GM15510 (cell line): Measurements from ENCODE around the gene NCAPD3.

Experiments used
- POLR2A ChIP-seq: IDR thresholded peaks from 3 replicates; pipeline ENCODE4 v1.6.1; 2011; ENCODE audit warnings: borderline replicate concordance; ENCODE audit not compliant: insufficient read length; ENCODE audit errors: extremely low read depth

NCAPD3 gene

DNA sequence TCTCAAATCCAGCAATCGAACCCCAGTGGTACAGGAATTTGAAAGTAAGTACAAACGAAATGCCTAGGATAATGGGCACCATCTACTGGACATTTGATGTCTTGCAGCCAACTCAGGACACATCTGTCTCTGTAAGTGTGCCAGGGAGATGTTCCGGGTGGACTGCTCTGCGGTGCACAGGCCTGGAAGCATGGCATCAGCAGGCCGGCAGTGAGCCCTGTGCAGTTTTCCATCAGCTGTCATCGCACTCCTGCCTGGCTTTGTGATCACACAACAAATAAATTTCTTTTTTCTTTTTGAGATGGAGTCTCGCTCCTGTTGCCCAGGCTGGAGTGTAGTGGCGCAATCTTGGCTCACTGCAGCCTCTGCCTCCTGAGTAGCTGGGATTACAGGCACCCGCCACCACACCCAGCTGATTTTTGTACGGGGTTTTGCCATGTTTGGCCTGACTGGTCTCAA is 83.9 kb downstream of the NCAPD3 start:
- no peak for TF ChIP-seq POLR2A

GRCh38 chr11:134139303-134139872 is 84.4 kb downstream of the NCAPD3 start:
- TF ChIP-seq POLR2A = no peak

GRCh38 chr11:134138376-134138775 is 85.4 kb downstream of the NCAPD3 start:
- TF ChIP-seq POLR2A = no peak

DNA sequence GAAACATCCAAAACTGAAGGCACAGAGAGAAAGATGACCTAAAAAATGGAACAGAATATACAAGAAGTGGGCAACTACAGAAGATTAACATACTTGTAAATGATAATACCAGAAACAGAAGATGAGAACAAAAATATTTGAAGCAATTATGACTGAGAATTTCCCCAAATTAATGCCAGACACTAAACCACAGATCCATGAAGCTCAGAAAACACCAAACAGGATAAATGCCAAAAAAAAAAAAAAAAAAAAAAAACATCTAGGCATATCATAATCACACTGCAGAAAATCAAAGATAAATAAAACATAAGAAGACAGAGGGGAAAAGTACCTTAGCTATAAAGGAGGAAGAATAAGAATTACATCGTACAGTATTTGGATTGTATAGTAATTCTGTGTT is 89.6 kb downstream of the NCAPD3 start:
- no peak for TF ChIP-seq POLR2A

- no peak for TF ChIP-seq POLR2A
Measured at GRCh38 chr11:134132808-134133207, 91.0 kb downstream of the NCAPD3 start.

- TF ChIP-seq POLR2A = no peak
Measured at GRCh38 chr11:134131628-134132244, 92.0 kb downstream of the NCAPD3 start.

DNA sequence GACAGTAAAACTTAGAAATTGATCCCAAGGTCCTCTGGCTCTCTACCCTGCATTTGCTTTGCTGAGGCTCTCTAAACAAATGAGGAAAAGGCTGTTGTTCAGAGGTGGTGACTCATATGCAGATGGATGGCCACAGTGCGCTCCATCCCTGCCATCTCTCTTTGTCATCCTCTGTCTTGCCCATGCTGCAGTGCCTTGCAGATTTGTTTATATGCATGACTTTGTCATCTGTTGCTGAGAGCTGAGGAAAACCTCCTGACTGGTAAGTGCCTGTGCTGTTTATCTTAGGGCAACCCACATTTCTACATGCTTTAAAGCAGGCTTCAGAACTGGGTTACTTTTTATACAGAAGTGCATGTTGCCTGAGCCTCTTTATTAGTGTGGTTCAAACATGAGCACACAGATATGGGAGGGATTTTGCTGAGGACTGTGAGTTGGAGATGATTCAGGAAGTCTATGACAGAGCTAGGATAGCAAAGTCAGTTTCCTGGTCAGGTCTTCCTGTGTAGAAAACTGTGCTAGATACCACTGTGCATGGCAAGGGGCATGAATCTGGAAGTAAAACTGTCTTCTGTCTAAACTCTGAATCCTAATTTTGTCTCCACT is 97.4 kb downstream of the NCAPD3 start:
- no peak for TF ChIP-seq POLR2A

- no peak for TF ChIP-seq POLR2A
Measured at GRCh38 chr11:134125507-134125906, 98.3 kb downstream of the NCAPD3 start.

DNA sequence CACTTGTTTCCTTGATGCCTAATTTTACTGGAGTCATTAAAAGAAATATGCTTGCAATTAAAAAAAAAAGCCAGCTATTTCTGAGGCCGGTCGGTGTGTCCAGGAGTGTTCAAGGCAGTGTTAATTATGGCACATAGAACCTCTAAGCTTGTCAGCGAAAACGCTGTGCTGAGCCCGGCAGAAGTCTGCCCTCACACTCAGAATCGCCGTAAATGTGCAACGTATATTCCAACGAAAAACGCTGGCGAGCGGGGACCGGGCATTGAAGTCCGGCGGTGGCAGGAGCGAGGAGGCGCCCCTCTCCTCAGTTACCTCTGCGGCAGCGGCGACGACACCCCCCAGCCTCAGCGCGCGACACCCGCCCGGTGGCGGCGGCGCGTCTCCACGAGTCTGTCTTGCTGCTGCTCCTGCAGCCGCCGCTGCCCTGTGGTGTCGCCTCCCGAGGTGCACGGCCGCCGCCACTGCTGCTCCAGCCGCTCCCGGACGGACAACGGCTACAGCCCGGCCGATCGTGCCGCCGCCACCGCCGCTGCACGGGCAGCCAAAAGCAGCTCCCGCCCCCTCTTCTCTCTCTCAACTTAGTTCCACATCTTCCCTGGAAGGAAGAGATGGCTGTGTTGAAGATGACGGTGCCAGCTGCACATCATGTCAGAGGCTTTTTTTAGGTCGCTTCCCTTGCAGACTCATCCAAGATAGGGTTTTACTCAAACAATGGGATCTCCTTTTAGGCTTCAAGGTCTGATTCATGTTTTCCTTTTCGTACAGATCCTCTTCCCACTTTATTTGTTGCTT is 98.9 kb downstream of the NCAPD3 start:
- TF ChIP-seq POLR2A = no peak

GRCh38 chr11:134120921-134121526 is 102.7 kb downstream of the NCAPD3 start:
- TF ChIP-seq POLR2A = no peak

DNA sequence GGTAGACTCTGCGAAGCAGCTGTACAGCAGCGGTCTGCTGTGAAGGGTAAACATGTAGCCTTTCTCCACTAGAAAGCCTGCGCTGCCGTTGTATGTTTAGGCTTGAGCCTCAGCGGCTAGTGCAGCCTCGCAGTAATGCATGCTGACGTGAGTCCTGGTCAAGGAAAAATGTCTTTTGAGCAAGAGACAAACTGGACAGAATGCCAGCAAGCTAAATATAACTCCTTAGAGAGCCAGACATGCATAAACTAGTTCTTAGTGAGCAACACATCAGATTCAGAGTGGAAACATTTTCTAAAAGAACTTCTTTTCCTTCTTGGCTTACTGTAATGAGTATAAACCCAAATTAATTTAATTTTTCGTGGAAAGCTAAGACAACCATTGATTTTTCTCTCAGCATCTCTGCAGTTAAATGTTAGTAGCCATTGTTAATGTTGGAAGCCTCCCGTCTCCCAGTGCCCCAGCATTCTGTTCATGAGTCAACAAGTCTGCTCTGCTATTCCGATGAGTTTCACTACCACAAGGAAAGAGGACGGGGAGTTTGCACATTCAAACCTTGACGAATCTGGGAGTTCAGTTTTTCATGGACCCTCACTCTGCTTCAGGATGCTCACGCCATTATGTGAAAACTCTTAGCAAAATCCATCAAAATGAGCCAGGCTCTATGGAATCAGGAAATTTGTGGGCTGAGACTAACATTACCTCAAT is 103.5 kb downstream of the NCAPD3 start:
- no peak for TF ChIP-seq POLR2A

DNA sequence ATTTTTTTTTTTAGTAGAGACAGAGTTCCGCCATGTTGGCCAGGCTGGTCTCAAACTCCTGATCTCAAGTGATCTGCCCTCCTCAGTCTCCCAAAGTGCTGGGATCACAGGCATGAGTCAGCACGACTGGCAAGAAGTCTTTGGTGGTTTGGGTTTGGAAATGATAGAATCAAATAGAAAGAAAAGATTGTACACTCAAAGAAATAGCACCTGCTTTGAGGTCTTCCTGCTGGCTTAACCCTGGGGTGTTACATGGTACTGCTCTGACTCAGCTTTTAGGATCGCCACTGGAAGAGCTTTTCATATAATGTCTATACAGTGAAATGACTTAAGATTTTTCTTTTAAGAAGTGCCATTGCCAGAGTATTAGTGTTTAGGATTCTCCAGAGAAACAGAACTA is 104.7 kb downstream of the NCAPD3 start:
- TF ChIP-seq POLR2A = no peak

DNA sequence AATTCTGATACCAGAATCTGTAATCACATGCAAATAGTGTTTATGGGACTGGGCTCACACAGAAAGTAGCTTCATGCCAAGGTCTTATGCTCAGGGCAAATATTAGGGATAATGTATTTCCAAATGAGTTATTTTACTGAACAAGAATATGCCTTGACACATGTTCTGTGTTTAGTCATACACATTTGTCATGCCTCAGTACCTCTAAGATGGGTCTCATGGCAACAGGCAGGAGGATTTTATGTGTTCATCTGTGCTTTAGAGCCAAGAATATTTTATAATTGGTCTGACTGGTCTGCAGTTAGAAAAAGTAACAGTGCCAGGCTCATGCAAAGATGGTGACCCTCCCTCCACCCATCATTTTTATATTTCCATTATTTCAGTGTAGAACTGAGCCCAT is 105.8 kb downstream of the NCAPD3 start:
- TF ChIP-seq POLR2A = no peak

DNA sequence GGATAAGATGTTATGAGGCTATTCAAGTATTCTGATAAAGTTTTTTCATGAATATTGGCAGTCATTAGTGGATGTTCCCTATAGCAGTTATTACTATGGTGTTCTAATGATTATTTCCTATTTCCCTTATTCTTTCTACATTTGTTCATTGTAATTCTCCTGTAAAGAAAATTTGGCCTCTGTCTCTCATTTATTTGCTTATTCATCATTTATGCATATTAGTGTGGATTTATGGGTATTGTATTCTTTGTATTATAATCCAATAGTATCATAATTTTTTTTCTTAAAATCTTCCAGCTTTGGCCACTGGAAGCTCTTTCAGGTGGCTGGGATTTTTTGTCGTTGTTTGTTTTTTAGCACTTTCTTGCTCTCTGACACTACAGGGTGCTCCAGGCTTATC is 107.6 kb downstream of the NCAPD3 start:
- no peak for TF ChIP-seq POLR2A

DNA sequence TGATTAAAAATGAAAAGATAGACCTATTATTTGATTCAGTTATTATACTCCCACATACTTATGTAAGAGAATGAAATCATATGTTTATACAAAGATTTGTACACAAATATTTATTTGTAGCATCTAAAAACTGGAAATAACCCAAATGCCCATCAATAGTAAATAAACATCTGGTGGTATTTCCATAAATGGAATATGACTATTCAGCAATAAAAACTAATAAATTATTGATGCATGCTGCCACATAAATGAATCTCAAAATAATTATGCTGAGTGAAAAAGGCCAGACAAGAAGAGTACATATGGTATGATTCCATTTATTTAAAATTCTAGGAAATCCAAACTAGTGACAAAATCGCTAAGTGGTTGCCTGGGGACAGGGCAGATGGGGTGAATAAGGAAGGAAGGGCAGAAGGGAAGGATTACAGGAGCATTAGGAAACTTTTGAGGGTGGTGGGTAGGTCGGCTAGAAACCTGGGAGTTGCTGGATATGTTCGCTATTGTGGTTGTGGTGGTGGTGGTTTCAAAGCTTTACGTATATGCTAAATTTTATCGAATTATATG is 113.4 kb downstream of the NCAPD3 start:
- no peak for TF ChIP-seq POLR2A
